Measurements from ENCODE around the gene AFF2.
"Not testable (repeated sequence)": the region's sequence is repeated elsewhere in the genome, so short reads cannot be mapped to it uniquely, and the experiment has no call there.

The AFF2 gene

GRCh38 chrX:148649145-148649795 is 148.9 kb downstream of the AFF2 start:
- no peak for DNase-seq

- DNase-seq, result no peak
Measured at GRCh38 chrX:148658115-148658730, 157.8 kb downstream of the AFF2 start.

DNA sequence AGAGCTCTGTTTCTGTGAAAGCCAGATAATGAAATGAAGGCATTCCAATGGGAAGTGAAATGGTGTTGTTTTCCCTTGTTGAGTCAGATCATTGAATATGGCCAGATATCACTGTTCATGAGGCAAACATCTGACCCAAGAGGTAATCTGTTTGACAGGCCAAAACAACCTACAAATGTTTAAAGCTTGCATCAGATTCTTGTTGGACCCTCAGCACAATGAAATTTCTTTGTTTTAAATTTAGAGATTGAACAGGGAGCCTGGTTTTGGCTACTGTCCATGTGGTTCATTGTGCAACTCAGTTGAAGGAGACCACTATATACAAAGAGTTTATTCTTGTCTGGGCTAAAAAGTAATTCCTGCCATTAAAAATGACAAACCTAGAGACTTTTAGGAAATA is 159.1 kb downstream of the AFF2 start:
- DNase-seq, result no peak

DNA sequence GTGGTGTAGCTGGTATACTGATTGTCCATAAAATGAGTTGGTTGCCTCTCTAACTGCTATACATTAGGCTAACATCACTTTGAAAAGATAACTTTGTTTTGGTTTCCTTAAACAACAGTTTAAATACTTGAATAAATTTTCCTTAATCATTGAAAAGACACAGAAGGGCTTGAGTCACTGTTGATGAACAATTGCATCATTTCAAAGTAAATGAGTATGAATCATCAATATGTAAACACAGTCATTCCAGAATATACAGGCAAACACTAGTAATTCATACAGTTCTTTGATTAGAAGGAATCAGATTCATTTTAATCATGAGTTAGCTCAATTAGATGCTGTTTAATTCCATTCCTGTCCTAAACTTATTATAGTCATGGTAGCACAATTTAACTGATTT is 160.6 kb downstream of the AFF2 start:
- DNase-seq, result no peak

DNA sequence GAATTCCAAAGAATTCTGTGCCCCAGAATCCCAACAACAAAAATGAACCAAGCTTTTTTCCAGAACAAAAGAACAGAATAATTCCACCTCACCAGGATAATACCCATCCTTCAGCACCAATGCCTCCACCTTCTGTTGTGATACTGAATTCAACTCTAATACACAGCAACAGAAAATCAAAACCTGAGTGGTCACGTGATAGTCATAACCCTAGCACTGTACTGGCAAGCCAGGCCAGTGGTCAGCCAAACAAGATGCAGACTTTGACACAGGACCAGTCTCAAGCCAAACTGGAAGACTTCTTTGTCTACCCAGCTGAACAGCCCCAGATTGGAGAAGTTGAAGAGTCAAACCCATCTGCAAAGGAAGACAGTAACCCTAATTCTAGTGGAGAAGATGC is 161.6 kb downstream of the AFF2 start:
- DNase-seq, result no peak

DNA sequence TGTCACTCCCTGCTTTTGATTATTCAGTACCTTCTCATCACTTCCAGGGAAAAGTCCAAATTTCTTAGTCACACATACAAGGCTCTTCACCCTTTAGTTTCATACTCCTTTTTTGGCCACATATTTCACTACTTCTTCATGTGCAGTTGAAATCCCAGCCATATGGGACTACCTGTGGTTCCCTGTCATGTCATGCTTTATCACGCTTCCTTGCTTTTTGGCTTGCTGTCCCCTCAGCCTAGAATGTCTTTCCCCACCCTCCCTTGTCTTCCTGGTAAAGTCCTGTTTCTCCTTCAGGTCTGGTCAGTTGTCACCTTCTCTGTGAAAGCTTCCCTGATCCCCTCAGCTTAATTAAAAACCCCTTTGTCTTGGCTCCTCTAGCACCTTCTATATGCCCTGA is 163.8 kb downstream of the AFF2 start:
- no peak for DNase-seq

- no peak for DNase-seq
Measured at GRCh38 chrX:148664995-148665394, 164.6 kb downstream of the AFF2 start.

- not testable (repeated sequence) for DNase-seq
Measured at GRCh38 chrX:148669175-148669574, 168.8 kb downstream of the AFF2 start.

- DNase-seq, result no peak
Measured at GRCh38 chrX:148670277-148670676, 169.9 kb downstream of the AFF2 start.

GRCh38 chrX:148672517-148672916 is 172.1 kb downstream of the AFF2 start:
- DNase-seq, result no peak

- DNase-seq, result no peak
Measured at GRCh38 chrX:148681605-148682004, 181.2 kb downstream of the AFF2 start.

DNA sequence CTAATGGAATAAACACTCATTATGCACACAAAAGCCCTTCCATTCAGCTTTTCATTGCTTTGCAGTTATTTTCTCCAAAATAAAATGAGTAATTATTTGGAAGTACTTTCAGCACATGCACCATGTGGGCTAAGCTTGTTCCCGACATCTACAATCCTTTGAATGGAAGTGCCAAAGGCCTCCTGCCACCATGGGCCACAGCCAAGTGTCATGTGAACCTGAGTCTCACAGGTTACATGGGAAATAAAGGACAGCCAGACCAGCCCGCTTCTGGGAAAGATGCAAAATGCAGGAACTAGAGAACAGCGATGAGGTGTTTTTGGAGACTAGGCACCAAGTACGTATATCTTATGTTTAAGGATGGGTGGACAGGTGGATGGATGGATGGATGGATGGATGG is 181.8 kb downstream of the AFF2 start:
- no peak for DNase-seq

DNA sequence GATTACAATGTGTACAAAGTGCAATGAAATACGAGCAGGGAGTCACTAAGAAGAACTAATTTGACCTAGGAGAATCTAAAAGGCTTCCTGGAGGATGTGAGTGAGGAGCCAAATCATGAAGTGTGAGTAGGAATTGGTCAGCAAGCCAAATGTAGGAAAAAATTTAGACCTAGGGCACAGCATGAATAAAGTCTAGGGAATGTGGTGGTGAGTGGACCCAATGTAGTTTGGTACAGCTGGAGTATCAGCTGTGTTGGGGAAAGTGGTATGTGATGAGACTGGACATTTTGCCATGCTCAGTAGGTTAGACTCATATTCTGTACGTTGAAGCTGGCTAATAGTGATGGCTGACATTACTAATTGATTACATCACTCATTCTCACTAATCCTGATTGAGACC is 191.0 kb downstream of the AFF2 start:
- no peak for DNase-seq

DNA sequence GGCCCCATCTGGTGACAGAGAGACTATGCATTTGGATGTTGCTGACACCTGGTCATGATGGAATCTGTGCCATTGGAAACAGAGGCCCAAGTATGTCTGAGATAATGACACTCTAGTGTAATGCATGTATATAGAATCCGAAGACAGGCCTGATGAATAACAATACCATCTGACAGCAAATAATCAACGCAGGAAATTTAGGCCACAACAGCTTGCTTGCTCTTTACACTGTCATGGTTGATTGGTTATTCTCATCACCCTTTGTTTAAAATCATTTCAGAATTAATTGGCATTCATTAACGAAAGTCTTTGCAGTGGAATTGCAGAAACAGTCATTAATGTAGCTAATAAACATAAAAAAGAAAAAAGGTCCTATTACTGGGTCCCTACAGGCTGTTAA is 194.8 kb downstream of the AFF2 start:
- DNase-seq, result no peak

DNA sequence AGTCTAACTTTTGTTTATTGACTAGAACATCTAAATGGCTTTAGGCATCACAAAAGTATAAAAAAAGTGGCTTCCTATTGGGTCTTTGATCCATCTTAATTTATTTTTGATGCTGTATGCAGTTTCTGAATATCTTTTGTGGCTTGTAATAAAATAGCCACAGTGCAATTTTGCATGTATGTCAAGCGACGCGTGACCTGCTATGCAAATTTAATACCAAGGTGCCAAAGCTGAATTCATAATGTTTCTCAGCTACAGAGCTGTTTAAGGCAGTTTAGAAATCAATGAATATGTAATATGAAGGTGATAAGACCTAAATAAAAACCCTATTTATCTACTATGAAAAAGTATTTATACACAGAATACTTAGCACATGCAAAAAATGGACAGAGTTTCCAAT is 197.8 kb downstream of the AFF2 start:
- DNase-seq, result no peak

- DNase-seq, result no peak
Measured at GRCh38 chrX:148700021-148700420, 199.6 kb downstream of the AFF2 start.

GRCh38 chrX:148713981-148714380 is 213.6 kb downstream of the AFF2 start:
- DNase-seq, result no peak

GRCh38 chrX:148715361-148715760 is 214.9 kb downstream of the AFF2 start:
- no peak for DNase-seq

GRCh38 chrX:148722966-148723365 is 222.5 kb downstream of the AFF2 start:
- DNase-seq, result no peak

GRCh38 chrX:148723551-148723950 is 223.1 kb downstream of the AFF2 start:
- DNase-seq, result no peak

DNA sequence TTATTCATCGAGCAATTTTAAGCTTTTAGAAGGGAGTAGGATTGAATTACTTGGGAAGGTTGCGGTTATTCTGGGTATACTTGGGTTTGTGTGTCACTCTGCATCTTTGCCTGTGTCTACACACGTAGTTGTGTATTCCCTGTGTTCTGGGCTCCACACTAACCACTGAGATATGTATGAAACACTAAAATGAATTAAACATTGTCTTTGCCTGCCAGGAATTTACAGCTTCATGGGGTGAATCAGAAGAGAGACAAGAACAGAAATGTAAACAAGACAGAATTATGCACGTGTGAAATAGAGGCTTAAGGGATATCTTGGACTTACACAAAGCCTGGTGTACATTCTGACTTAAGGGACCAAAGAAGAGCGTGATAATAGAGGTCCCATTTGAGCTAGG is 228.5 kb downstream of the AFF2 start:
- DNase-seq, result no peak

DNA sequence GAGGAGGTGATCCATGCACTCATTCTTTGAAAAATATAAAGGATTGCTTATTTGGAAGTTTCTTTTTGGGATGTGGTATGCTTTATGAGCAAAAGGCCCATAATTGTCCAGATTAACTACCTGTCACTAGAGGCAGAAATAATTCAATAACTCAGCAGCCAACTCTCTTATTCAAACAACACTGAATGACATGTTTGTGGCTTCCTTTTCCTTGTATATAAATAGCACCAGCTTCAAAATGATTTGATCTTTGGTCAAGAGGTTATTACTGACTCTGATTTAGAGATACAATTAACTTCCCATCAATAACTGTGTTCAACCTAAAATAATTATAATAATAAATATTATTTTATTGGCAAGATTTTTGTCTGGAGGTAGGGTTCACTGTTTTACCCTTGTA is 232.3 kb downstream of the AFF2 start:
- no peak for DNase-seq

GRCh38 chrX:148741441-148741840 is 241.0 kb downstream of the AFF2 start:
- no peak for DNase-seq

DNA sequence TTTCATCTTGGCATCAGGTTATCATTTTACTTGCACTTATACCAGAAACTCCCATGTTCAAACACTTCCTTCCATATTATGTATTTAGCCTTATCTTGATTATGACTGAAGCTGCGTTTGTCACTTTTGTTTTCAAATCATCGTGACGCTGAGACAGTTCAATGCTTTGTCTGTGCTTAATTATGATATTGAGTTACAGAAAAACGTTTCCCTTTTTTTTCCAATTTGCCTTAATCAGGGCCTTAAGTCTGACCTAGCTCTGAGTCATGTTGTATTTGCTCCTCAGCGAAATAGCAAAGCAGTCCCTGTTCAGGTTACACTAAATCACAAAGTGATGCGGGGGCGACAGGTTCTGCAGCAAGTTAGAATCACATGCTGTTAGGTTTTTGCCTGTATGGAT is 254.7 kb downstream of the AFF2 start:
- no peak for DNase-seq

DNA sequence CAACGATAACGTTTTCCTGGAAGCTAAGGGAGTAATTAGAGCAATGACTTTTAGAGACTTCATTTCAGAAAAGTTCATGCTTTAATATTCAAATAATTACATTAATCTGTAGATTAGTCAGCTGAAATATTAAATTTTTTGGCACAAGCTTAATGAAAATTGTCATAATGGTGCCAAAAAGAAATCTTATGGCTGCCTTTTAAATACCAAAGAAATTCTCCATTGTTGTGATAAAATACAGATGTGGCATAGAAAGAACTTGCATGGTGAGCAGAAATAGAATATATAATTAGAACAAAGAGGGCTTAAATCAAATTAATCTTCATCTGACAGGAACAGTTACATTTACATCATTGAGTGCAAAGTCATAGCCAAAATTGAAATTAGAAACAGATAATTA is 263.5 kb downstream of the AFF2 start:
- DNase-seq, result no peak

All from stimulated activated CD4-positive, alpha-beta T cell treated with anti-CD3 and anti-CD28 coated beads, Interleukin-2, amount 100 ng/mL, for 48 hours (primary cell).